Glutamatergic neuron (in vitro differentiated cells): ENCODE data around the gene PNPLA8. TPM values are rescaled to one million over a fixed set of nuclear protein-coding genes. Genes with fewer than 3 reads are reported as not detected.

Source experiments
- DNase-seq: peaks from one replicate; pipeline ENCODE4 v3.0.0; 2022
- H3K27ac Mint-ChIP-seq: one replicate; pipeline ENCODE4 v1.8.0; 2020; ENCODE audit warnings: mild to moderate bottlenecking, mixed read lengths, inconsistent platforms; ENCODE audit not compliant: unreplicated experiment
- H3K27me3 Mint-ChIP-seq: one replicate; pipeline ENCODE4 v1.8.0; 2020; ENCODE audit warnings: mild to moderate bottlenecking, moderate library complexity, mixed read lengths, inconsistent platforms; ENCODE audit not compliant: unreplicated experiment
- H3K36me3 Mint-ChIP-seq: one replicate; pipeline ENCODE4 v1.8.0; 2020; ENCODE audit warnings: mild to moderate bottlenecking, mixed read lengths, inconsistent platforms; ENCODE audit not compliant: unreplicated experiment
- H3K4me1 Mint-ChIP-seq: one replicate; pipeline ENCODE4 v1.8.0; 2020; ENCODE audit warnings: mild to moderate bottlenecking, low read depth, mixed read lengths, inconsistent platforms; ENCODE audit not compliant: unreplicated experiment
- H3K4me3 Mint-ChIP-seq: one replicate; pipeline ENCODE4 v1.8.0; 2020; ENCODE audit warnings: mild to moderate bottlenecking, mixed read lengths, inconsistent platforms; ENCODE audit not compliant: unreplicated experiment
- H3K9me3 Mint-ChIP-seq: one replicate; pipeline ENCODE4 v1.8.0; 2020; ENCODE audit warnings: mild to moderate bottlenecking, moderate library complexity, mixed read lengths, inconsistent platforms; ENCODE audit not compliant: unreplicated experiment
- total RNA-seq: library from RNA; stranded (reverse); fragmentation: NEBNext Ultra II Directional; extraction: Animal tissue kit (Norgen Biotek cat#: 25700); gene quantifications from one replicate; pipeline ENCODE4 v1.2.1, GENCODE V29; 2021; ENCODE audit not compliant: unreplicated experiment
- TF ChIP-seq, protein P1 (sequence below): fragments of 200-600 bp; sonication (generic); IDR thresholded peaks from one replicate; pipeline ENCODE4 v1.5.0; 2021; ENCODE audit not compliant: partially characterized antibody, unreplicated experiment

The PNPLA8 gene
- total RNA-seq, 1 donor from 2014 or later, result 46.4 TPM

DNA sequence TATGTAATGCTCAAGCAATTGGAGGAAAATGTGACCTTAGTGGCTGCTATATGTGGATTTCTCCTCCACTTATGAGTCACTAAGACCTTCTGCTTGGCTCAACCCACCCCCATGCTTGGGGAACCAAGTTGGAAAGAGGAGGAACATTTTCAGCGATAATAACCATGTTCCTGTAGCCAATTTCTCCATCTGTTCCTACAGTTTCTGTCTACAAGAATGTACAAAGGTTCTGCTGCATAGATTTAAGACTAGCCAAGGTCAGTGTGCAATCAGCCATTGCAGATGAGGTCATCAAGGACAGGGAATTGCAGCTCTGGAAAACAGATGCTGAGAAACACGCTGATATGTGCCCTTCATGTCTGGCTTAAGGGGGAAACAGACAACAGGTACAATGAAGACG, 64.1 kb downstream of the PNPLA8 start:
- H3K9me3 Mint-ChIP-seq, result peaks cover 11% of the 10 kb centered on the region
- TF ChIP-seq, protein P1, sequence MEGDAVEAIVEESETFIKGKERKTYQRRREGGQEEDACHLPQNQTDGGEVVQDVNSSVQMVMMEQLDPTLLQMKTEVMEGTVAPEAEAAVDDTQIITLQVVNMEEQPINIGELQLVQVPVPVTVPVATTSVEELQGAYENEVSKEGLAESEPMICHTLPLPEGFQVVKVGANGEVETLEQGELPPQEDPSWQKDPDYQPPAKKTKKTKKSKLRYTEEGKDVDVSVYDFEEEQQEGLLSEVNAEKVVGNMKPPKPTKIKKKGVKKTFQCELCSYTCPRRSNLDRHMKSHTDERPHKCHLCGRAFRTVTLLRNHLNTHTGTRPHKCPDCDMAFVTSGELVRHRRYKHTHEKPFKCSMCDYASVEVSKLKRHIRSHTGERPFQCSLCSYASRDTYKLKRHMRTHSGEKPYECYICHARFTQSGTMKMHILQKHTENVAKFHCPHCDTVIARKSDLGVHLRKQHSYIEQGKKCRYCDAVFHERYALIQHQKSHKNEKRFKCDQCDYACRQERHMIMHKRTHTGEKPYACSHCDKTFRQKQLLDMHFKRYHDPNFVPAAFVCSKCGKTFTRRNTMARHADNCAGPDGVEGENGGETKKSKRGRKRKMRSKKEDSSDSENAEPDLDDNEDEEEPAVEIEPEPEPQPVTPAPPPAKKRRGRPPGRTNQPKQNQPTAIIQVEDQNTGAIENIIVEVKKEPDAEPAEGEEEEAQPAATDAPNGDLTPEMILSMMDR, result no peak
- H3K27ac Mint-ChIP-seq, result peak overlapping the region; percentile 74
- H3K4me3 Mint-ChIP-seq, result peak overlapping the region; percentile 22
- H3K27me3 Mint-ChIP-seq, result peaks cover 5% of the 10 kb centered on the region
- DNase-seq, result no peak
- H3K36me3 Mint-ChIP-seq, result peaks cover 5% of the 10 kb centered on the region
- H3K4me1 Mint-ChIP-seq, result peaks cover 14% of the 10 kb centered on the region

DNA sequence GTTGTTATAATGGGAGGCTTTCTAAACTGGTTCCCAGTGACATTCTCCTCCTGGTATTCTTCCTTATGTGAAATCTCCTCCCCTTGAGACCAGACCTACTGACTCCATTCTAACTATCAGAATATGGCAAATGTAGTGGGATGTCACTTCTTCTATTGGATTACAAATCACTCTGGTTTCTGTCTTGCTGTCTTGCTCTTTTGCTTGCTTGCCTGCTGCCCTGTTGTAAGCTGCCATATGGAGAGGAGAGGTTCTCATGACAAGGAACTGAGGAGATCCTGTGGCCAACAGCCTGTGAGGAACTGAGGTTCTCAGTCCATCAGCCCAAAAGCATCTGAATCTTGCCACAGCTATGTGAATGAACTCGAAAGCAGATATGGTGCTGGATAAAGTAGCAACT, 65.0 kb downstream of the PNPLA8 start:
- no peak for DNase-seq
- peaks cover 14% of the 10 kb centered on the region for H3K4me1 Mint-ChIP-seq
- H3K27me3 Mint-ChIP-seq, result peaks cover 8% of the 10 kb centered on the region
- H3K9me3 Mint-ChIP-seq, result peaks cover 14% of the 10 kb centered on the region
- no peak overlapping the region for H3K4me3 Mint-ChIP-seq
- peak overlapping the region; percentile 14 for H3K27ac Mint-ChIP-seq
- TF ChIP-seq, protein P1, result no peak
- H3K36me3 Mint-ChIP-seq, result peaks cover 5% of the 10 kb centered on the region

DNA sequence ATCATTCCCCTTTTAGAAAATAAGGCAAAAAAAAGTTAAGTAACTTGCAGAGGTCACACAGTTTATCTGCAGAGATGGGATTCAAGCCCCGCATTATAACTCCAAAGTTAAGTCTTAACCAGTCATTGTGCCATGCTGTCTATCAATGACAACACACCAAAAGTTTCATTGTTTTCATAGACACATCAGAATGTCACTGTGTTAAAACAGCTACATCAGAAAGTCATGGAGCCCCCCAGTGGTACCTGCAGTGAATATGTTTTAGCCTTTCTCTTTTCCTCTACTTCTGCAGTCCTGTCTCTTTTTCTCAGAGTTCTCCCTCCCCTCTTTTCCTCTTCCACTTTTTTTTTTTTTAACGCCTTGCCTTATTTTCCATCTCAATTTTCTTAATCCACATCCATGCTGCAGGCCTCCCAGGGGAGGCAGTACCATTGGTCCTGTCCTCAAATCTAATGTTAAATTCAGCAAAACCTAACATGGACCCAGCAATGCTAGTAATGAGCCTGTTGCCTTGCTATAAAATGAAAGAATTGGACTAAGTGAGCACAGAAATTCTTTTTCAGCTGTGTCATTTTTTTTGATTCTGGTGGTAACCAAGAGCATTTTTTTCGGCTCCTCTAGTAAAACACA, 65.9 kb downstream of the PNPLA8 start:
- Mint-ChIP-seq H3K4me1 (peaks cover 14% of the 10 kb centered on the region), H3K9me3 (peaks cover 14% of the 10 kb centered on the region), H3K27me3 (peaks cover 8% of the 10 kb centered on the region), H3K27ac (peak overlapping the region; percentile 36), H3K36me3 (peaks cover 5% of the 10 kb centered on the region), H3K4me3 (no peak overlapping the region)
- no peak for DNase-seq
- TF ChIP-seq, protein P1, result peak; percentile 29

DNA sequence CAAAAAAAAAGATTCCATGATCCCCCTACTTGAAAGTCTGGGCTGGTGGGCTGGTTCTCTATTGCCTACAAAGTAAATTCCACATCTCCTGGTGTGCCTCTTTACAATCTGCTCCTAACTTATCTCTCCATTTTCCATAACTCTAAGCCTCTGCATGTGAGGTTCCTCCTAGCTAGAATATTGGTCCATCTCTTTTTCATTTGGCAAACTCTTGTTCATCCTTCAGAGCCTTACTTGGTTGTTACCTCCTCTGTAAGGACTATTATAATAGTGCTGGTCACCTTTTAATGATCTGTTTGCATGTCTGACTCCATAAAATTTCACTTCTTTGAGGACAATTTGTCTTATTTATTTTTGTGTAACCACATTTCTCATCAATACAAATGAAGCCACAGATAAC, 68.1 kb downstream of the PNPLA8 start:
- Mint-ChIP-seq H3K36me3 (peaks cover 5% of the 10 kb centered on the region), H3K27me3 (peaks cover 11% of the 10 kb centered on the region), H3K4me3 (no peak overlapping the region), H3K27ac (no peak overlapping the region), H3K4me1 (peaks cover 18% of the 10 kb centered on the region), H3K9me3 (peaks cover 16% of the 10 kb centered on the region)
- TF ChIP-seq, protein P1, result no peak
- DNase-seq, result no peak

DNA sequence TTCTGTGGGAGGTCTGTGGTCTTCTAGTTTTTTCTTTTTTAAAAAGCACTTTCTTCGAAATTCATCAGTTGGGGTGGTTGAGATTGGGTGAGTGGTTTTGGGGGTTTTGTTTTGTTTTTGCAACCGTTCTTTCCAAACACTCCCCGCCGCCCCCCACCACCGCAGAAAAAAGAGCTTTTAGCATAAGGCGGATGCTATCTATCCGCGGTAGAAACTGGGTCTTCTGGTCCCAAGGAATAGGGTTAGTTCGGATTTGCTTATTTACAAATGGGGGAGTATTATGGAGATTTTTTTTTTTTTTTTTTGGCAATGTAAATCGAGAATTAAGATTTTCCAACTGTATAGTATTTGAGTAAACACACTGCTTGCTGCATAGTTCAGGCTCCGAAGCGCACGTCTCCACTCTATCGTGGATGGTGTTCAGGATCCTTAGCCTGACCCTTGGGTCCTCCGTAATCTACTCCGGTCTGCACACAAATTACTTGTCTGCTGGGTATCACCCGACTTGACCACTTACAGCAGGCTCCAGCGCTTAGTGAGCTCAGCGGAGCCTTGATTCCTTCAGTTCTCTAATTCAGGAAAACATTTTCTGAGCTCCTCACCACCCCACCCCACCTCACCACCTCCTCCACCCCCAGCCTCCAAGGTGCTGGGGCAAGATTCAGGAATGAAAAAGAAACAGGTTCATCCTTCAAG, 68.9 kb downstream of the PNPLA8 start:
- peak overlapping the region; percentile 36 for H3K27ac Mint-ChIP-seq
- no peak for DNase-seq

More for the DNA sequence above, 68.9 kb downstream of the PNPLA8 start:
- Mint-ChIP-seq H3K27me3 (peaks cover 9% of the 10 kb centered on the region), H3K4me3 (peak overlapping the region; percentile 86), H3K9me3 (peaks cover 14% of the 10 kb centered on the region), H3K4me1 (peaks cover 20% of the 10 kb centered on the region), H3K36me3 (peaks cover 5% of the 10 kb centered on the region)
- TF ChIP-seq, protein P1, result no peak
